ENCODE measurements around the gene INPP5D. TPM values are rescaled to one million over a fixed set of nuclear protein-coding genes. Genes with fewer than 3 reads are reported as not detected.

Gene INPP5D
- total RNA-seq, 1 experiment from 2014 or later: 12.7 TPM

GRCh38 chr2:233185330-233185729, 125.2 kb downstream of the INPP5D start:
- H2BK12ac ChIP-seq (ENCODE audit: insufficient read length, low read depth, low read length): no peak overlapping the region
- no peaks in the 10 kb centered on the region; the same call in 1 of the 2 replicates for H3K27me3 Mint-ChIP-seq (ENCODE audit: low read depth)
- H3K56ac ChIP-seq (ENCODE audit: insufficient read length, low read depth, low read length): no peak overlapping the region
- H2BK5ac ChIP-seq (ENCODE audit: insufficient read length, low read length): no peak overlapping the region
- no peak overlapping the region for H2AFZ ChIP-seq (ENCODE audit: low read length)
- no peaks in the 10 kb centered on the region for H3K27me3 ChIP-seq (ENCODE audit: insufficient read depth, low read length)
- H4K8ac ChIP-seq (replicated peaks; ENCODE audit: insufficient read length, low read depth, low read length): no peak overlapping the region
- no peak overlapping the region for H4K91ac ChIP-seq (ENCODE audit: insufficient read length, low read depth, low read length)
- H3K79me1 ChIP-seq (ENCODE audit: insufficient read depth, low read depth, low read length, poor library complexity, severe bottlenecking): no peaks in the 10 kb centered on the region
- H4K5ac ChIP-seq (ENCODE audit: insufficient read length, low read depth, low read length): no peak overlapping the region
- no peaks in the 10 kb centered on the region for H4K20me1 ChIP-seq (ENCODE audit: control insufficient read depth, insufficient read depth, insufficient read length)
- H3K36me3 Mint-ChIP-seq (ENCODE audit: insufficient read depth in 1 of 3, low read depth in 3 of 3): peaks cover 3 to 58% (median 12%) of the 10 kb centered on the region in 3 experiments; a peak in 5 of 7 replicates
- peak overlapping the region in 1 of 3 experiments; percentile 15; a peak in 2 of 7 replicates for H3K27ac Mint-ChIP-seq
- no peak for TF ChIP-seq CTCF (conservative IDR thresholded peaks at IDR 0.05)
- H3K14ac ChIP-seq (ENCODE audit: insufficient read depth, low read length): no peak overlapping the region
- H3K4me1 Mint-ChIP-seq: peaks cover 5 to 14% of the 10 kb centered on the region in 2 experiments
- no peak overlapping the region for H3K23ac ChIP-seq (ENCODE audit: insufficient read length, low read depth, low read length)
- H3K23me2 ChIP-seq (ENCODE audit: insufficient read length, low read depth, low read length, poor library complexity, severe bottlenecking): no peaks in the 10 kb centered on the region
- no peak overlapping the region for H2BK120ac ChIP-seq (ENCODE audit: low read depth, low read length, poor library complexity, severe bottlenecking)
- H3K9me3 ChIP-seq (ENCODE audit: control insufficient read depth, low read depth, low read length): no peaks in the 10 kb centered on the region
- H3K9ac ChIP-seq (ENCODE audit: extremely low read depth, insufficient read length, low read length): no peak overlapping the region
- DNase-seq: no peak
- no peak overlapping the region for H3T11ph ChIP-seq (ENCODE audit: low read length)
- no peaks in the 10 kb centered on the region for H3K4me1 ChIP-seq (ENCODE audit: insufficient read depth, low read length)
- no peak overlapping the region for H2AK5ac ChIP-seq (ENCODE audit: insufficient read length, low read length)
- H3K4me2 ChIP-seq (ENCODE audit: insufficient read depth, insufficient read length, low read length): no peak overlapping the region
- H3K18ac ChIP-seq (ENCODE audit: insufficient read length, low read depth, low read length): no peak overlapping the region
- no peak overlapping the region for H3K4me3 Mint-ChIP-seq
- no peak overlapping the region for H3K27ac ChIP-seq (ENCODE audit: insufficient read length, low read depth, low read length)
- H3K9me3 Mint-ChIP-seq: peaks cover 4 to 6% of the 10 kb centered on the region in 2 experiments
- WGBS (ENCODE audit: extremely low coverage, insufficient read length, low lambda C conversion rate): no CpG with 5 or more reads among the region's 7 CpGs
- H3K79me2 ChIP-seq (ENCODE audit: insufficient read depth, low read length): no peaks in the 10 kb centered on the region
- no peak overlapping the region for H2BK15ac ChIP-seq (ENCODE audit: low read depth, low read length)
- no peak overlapping the region for H3K4ac ChIP-seq (ENCODE audit: low read depth, low read length)
- no peak overlapping the region for H2BK20ac ChIP-seq (ENCODE audit: low read depth, low read length, poor library complexity, severe bottlenecking)
